PC-9 (cell line): ENCODE results near the gene RBFOX2.

Experiments used
- CTCF ChIP-seq: fragments of 200-600 bp; sonication (generic); conservative IDR thresholded peaks from 2 replicates; pipeline ENCODE4 v1.6.1; 2017; ENCODE audit warnings: mixed run types, antibody characterized with exemption, mild to moderate bottlenecking, moderate library complexity
- EZH2 ChIP-seq: fragments of 200-600 bp; sonication (generic); IDR thresholded peaks from 2 replicates; pipeline ENCODE4 v1.8.0; 2017; ENCODE audit warnings: antibody characterized with exemption, low read depth

GRCh38 chr22:35985371-35985770, 43.3 kb downstream of the RBFOX2 start:
- no peak for TF ChIP-seq CTCF
- TF ChIP-seq EZH2 = no peak
